K562 (cell line): Measurements from ENCODE around the gene GALK2. TPM values are rescaled to one million over a fixed set of nuclear protein-coding genes. Genes with fewer than 3 reads are reported as not detected.

Experiments used
- ATF1 ChIP-seq, 2 experiments: fragments of 450-650 bp in 1 of 2; IDR thresholded peaks; 2 replicates each; pipeline ENCODE4 v1.6.1; 2016; ENCODE audit warnings: missing compliant biosample characterization in 1 of 2, missing genetic modification characterization in 1 of 2
- BCOR ChIP-seq: fragments of 450-650 bp; IDR thresholded peaks from 2 replicates; pipeline ENCODE4 v1.6.1; 2016
- BRD9 ChIP-seq: fragments of 450-650 bp; IDR thresholded peaks from 2 replicates; pipeline ENCODE4 v1.6.1; 2018; ENCODE audit warnings: low read depth; ENCODE audit not compliant: partially characterized antibody
- BRF1 ChIP-seq: IDR thresholded peaks from 3 replicates; pipeline ENCODE4 v1.6.1; 2011; ENCODE audit warnings: borderline replicate concordance, mild to moderate bottlenecking; ENCODE audit not compliant: insufficient read length; ENCODE audit errors: extremely low read depth
- FOSL1 ChIP-seq: fragments of 200-800 bp; sonication (Bioruptor generic); conservative IDR thresholded peaks from 2 replicates; pipeline ENCODE4 v1.6.1; 2016; ENCODE audit warnings: missing genetic modification characterization, missing compliant biosample characterization
- JUN ChIP-seq, 2 experiments: sonication (generic) in 1 of 2; formaldehyde crosslinking in 1 of 2; IDR thresholded peaks; 2 replicates each; pipeline versions ENCODE4 v1.6.1 to v1.8.0; 2012 to 2022; ENCODE audit warnings: borderline replicate concordance in 2 of 2, mild to moderate bottlenecking in 2 of 2, improper control_type of control experiment in 1 of 2, low read depth in 1 of 2, low read length in 1 of 2, missing genetic modification reagents in 1 of 2
- JUND ChIP-seq, 2 experiments: IDR thresholded peaks; 2 replicates in 1 of 2; 3 replicates in 1 of 2; pipeline ENCODE4 v1.6.1; 2011; ENCODE audit warnings: borderline replicate concordance in 2 of 2, low read depth in 2 of 2, low read length in 2 of 2, improper control_type of control experiment in 1 of 2, missing biosample characterization in 1 of 2, missing genetic modification characterization in 1 of 2, missing genetic modification reagents in 1 of 2
- KAT8 ChIP-seq: fragments of 450-650 bp; IDR thresholded peaks from 2 replicates; pipeline ENCODE4 v1.6.1; 2016; ENCODE audit warnings: low read depth, mild to moderate bottlenecking
- MXD1 ChIP-seq: fragments of 250-450 bp; sonication (Bioruptor Pico); IDR thresholded peaks from 2 replicates; pipeline ENCODE4 v1.8.0; 2021; ENCODE audit warnings: borderline replicate concordance, mild to moderate bottlenecking, moderate library complexity; ENCODE audit not compliant: poor library complexity, severe bottlenecking
- MYBL2 ChIP-seq, 2 experiments: fragments of 450-650 bp in 1 of 2; sonication (generic) in 1 of 2; formaldehyde crosslinking in 1 of 2; IDR thresholded peaks; 2 replicates each; pipeline versions ENCODE4 v1.6.1 to v1.8.1; 2017 to 2022; ENCODE audit warnings: borderline replicate concordance in 1 of 2, inconsistent platforms in 1 of 2, low read depth in 1 of 2, mild to moderate bottlenecking in 1 of 2, missing genetic modification reagents in 1 of 2, moderate library complexity in 1 of 2
- NCOA6 ChIP-seq: fragments of 450-650 bp; IDR thresholded peaks from 2 replicates; pipeline ENCODE4 v1.6.1; 2017; ENCODE audit warnings: mild to moderate bottlenecking
- NKRF ChIP-seq: fragments of 450-650 bp; IDR thresholded peaks from 2 replicates; pipeline ENCODE4 v1.6.1; 2016; ENCODE audit warnings: borderline replicate concordance
- PBX2 ChIP-seq, 2 experiments: IDR thresholded peaks in 1 of 2; conservative IDR thresholded peaks in 1 of 2; 2 replicates each; pipeline ENCODE4 v1.6.1; 2016; ENCODE audit warnings: low read depth in 2 of 2, mild to moderate bottlenecking in 1 of 2, missing compliant biosample characterization in 1 of 2, missing genetic modification characterization in 1 of 2, moderate library complexity in 1 of 2
- PHB2 ChIP-seq: fragments of 450-650 bp; IDR thresholded peaks from 2 replicates; pipeline ENCODE4 v1.6.1; 2017; ENCODE audit warnings: low read depth
- PTRF ChIP-seq: fragments of 450-650 bp; IDR thresholded peaks from 2 replicates; pipeline ENCODE4 v1.6.1; 2016; ENCODE audit warnings: mild to moderate bottlenecking, missing genetic modification characterization, missing compliant biosample characterization
- STAT6 ChIP-seq: sonication (generic); formaldehyde crosslinking; IDR thresholded peaks from 2 replicates; pipeline ENCODE4 v1.8.1; 2023; ENCODE audit warnings: mild to moderate bottlenecking, missing genetic modification reagents
- ZBTB7A ChIP-seq: IDR thresholded peaks from 2 replicates; pipeline ENCODE4 v1.6.1; 2011; ENCODE audit warnings: low read depth, mild to moderate bottlenecking, low read length, moderate library complexity, borderline replicate concordance; ENCODE audit not compliant: control insufficient read depth
- ZNF316 ChIP-seq: fragments of 450-650 bp; IDR thresholded peaks from 2 replicates; pipeline ENCODE4 v1.6.1; 2016
- polyA plus RNA-seq, 8 experiments: library from polyadenylated mRNA; depleted of rRNA in 4 of 8; stranded (reverse) in 5 of 8; unstranded in 3 of 8; fragments of >200 nt; fragmentation: Nextera tagmentation in 2 of 8; fragmentation: Illumina TruSeq in 1 of 8; extraction: Ambion mirVana in 2 of 8; extraction: Trizol in 1 of 8; gene quantifications; 2 replicates each; pipeline versions ENCODE4 v1.2.1 to v1.2.3, GENCODE V29; 2011 to 2014; ENCODE audit warnings: inconsistent platforms in 1 of 8, missing spikeins in 1 of 8
- total RNA-seq, 7 experiments: library from RNA; depleted of rRNA in 6 of 7; stranded (reverse); fragments of >200 nt in 6 of 7; fragmentation: Illumina TruSeq in 2 of 7; extraction: Trizol in 2 of 7; gene quantifications; 2 replicates each; pipeline versions ENCODE4 v1.2.1 to v1.2.3, GENCODE V29; 2011 to 2021; ENCODE audit warnings: low replicate concordance in 1 of 7

GALK2 gene
- total and polyA plus RNA-seq, 9 of the 15 experiments (the other 6 are each of a cell fraction or from before 2014, with no cell fraction given) = 32.8 to 82.0 (median 54.4) TPM

- no peak for TF ChIP-seq NKRF
- no peak for TF ChIP-seq MXD1 (CRISPR knock-in tag)
- TF ChIP-seq BRF1 = no peak
- TF ChIP-seq FOSL1 (tag) = peak; percentile 83
- no peak for TF ChIP-seq BRD9
- peak; percentile 60; the same call in 1 of the 2 replicates for TF ChIP-seq JUN (IDR thresholded peaks at IDR 0.05; ENCODE audit: borderline replicate concordance, low read depth, low read length)
- no peak for TF ChIP-seq JUN (CRISPR knock-in tag; IDR thresholded peaks at IDR 0.05; ENCODE audit: borderline replicate concordance)
- TF ChIP-seq NCOA6 = no peak
- no peak for TF ChIP-seq PTRF
- no peak for TF ChIP-seq BCOR
- no peak for TF ChIP-seq ATF1 (CRISPR knock-in tag; IDR thresholded peaks at IDR 0.05)
- no peak for TF ChIP-seq ATF1 (tag; IDR thresholded peaks at IDR 0.05)
- TF ChIP-seq MYBL2 (IDR thresholded peaks at IDR 0.05; ENCODE audit: low read depth) = no peak
- no peak for TF ChIP-seq MYBL2 (CRISPR knock-in tag; IDR thresholded peaks at IDR 0.05; ENCODE audit: borderline replicate concordance)
- TF ChIP-seq ZNF316 = peak; percentile 57
- TF ChIP-seq KAT8 = no peak
- TF ChIP-seq JUND (IDR thresholded peaks at IDR 0.05; ENCODE audit: borderline replicate concordance, low read depth, low read length) = peak; percentile 64
- TF ChIP-seq JUND (tag; IDR thresholded peaks at IDR 0.05; ENCODE audit: borderline replicate concordance, low read depth, low read length) = peak; percentile 59; the same call in 2 of the 3 replicates
- no peak for TF ChIP-seq STAT6 (CRISPR knock-in tag)
- no peak for TF ChIP-seq PBX2 (CRISPR knock-in tag; IDR thresholded peaks at IDR 0.05; ENCODE audit: low read depth)
- 0 out of 2 replicates have a peak, but pooled peaks have one; percentile 33 for TF ChIP-seq PBX2 (tag; conservative IDR thresholded peaks at IDR 0.05; ENCODE audit: low read depth)
- no peak for TF ChIP-seq ZBTB7A
- no peak for TF ChIP-seq PHB2
Measured at GRCh38 chr15:49242820-49243219, 72.8 kb downstream of the GALK2 start (continued).
